Right ventricle myocardium superior (tissue), 1 donor: ENCODE data around the gene SCGN. TPM values are rescaled to one million over a fixed set of nuclear protein-coding genes. Genes with fewer than 3 reads are reported as not detected.

ENCODE experiments used
- ATAC-seq: fragments of 200-7000 bp; cut with Tn5 transposase; one replicate; pipeline ENCODE4 v1.9.1; 2020; ENCODE audit warnings: mild to moderate bottlenecking; ENCODE audit not compliant: poor library complexity
- DNase-seq: peaks from one replicate; pipeline ENCODE4 v3.0.0-alpha.2; 2020
- intact Hi-C: fragments of 100-400 bp; cut with DNase I; formaldehyde crosslinking; loops from one replicate; pipeline ENCODE4 v1.11.2; 2022
- long read RNA-seq: library from polyadenylated mRNA; unstranded; transcript quantifications from one replicate; pipeline ENCODE4 v2.0.0, GENCODE V29; 2021
- total RNA-seq: library from RNA; stranded (reverse); fragmentation: NEBNext Ultra II Directional; extraction: Animal tissue kit (Norgen Biotek cat#: 25700); gene quantifications from one replicate; pipeline ENCODE4 v1.2.1, GENCODE V29; 2021
- donor health status: DM: no; HTN: yes; CAD: no; lungs with severe emphysema.

The SCGN gene
- 1.2 TPM for total RNA-seq
- long read RNA-seq, partial matches to known transcripts, result 0 of 1 reads
- long read RNA-seq, other reads (novel, unspliced or antisense), result 0 of 1 reads

- DNase-seq (peak; percentile 72), ATAC-seq (peak; percentile 81)
- intact Hi-C loops, result no loop called here
Observed at GRCh38 chr6:25652007-25652515, at the start of gene SCGN. Gene SCGN, plus strand, starts transcription at chr6:25652215. Its CDS starts 189 bp downstream, at chr6:25652404.

GRCh38 chr6:25602674-25602982 is 49.4 kb upstream of the SCGN start:
- ATAC-seq (no peak), DNase-seq (no peak)
- intact Hi-C loops, result no loop called here

- no peak for DNase-seq
- no peak for ATAC-seq
- intact Hi-C loops, result no loop called here
Observed at GRCh38 chr6:25603251-25603650, 48.8 kb upstream of the SCGN start.

- intact Hi-C loops, result no loop called here
- DNase-seq, result no peak
- ATAC-seq, result no peak
Observed at GRCh38 chr6:25606151-25606550, 45.9 kb upstream of the SCGN start.

- ATAC-seq, result no peak
- DNase-seq, result no peak
- intact Hi-C loops, result no loop called here
Observed at GRCh38 chr6:25608558-25609174, 43.3 kb upstream of the SCGN start.

GRCh38 chr6:25612666-25613065 is 39.3 kb upstream of the SCGN start:
- intact Hi-C loops, result no loop called here
- ATAC-seq (no peak), DNase-seq (no peak)

- ATAC-seq, result no peak
- no peak for DNase-seq
- intact Hi-C loops, result no loop called here
Observed at GRCh38 chr6:25613415-25613814, 38.6 kb upstream of the SCGN start.

- intact Hi-C loops, result no loop called here
- DNase-seq, result no peak
- no peak for ATAC-seq
Observed at GRCh38 chr6:25614052-25614451, 38.0 kb upstream of the SCGN start.

GRCh38 chr6:25615471-25615870 is 36.5 kb upstream of the SCGN start:
- DNase-seq (no peak), ATAC-seq (no peak)
- intact Hi-C loops, result no loop called here

GRCh38 chr6:25617997-25618396 is 34.0 kb upstream of the SCGN start:
- ATAC-seq (no peak), DNase-seq (no peak)
- intact Hi-C loops, result no loop called here

- no peak for ATAC-seq
- intact Hi-C loops, result no loop called here
Observed at GRCh38 chr6:25619217-25619616, 32.8 kb upstream of the SCGN start.

GRCh38 chr6:25620391-25620790 is 31.6 kb upstream of the SCGN start:
- ATAC-seq, result no peak
- intact Hi-C loops, result no loop called here
- DNase-seq, result no peak

More at GRCh38 chr6:25619217-25619616, 32.8 kb upstream of the SCGN start:
- no peak for DNase-seq

- DNase-seq, result no peak
- ATAC-seq, result no peak
- intact Hi-C loops, result no loop called here
Observed at GRCh38 chr6:25623065-25623464, 28.9 kb upstream of the SCGN start.

- intact Hi-C loops, result no loop called here
- DNase-seq (no peak), ATAC-seq (no peak)
Observed at GRCh38 chr6:25623879-25624278, 28.1 kb upstream of the SCGN start.

- intact Hi-C loops, result no loop called here
- DNase-seq, result no peak
- no peak for ATAC-seq
Observed at GRCh38 chr6:25627001-25627400, 25.0 kb upstream of the SCGN start.

- DNase-seq (no peak), ATAC-seq (no peak)
- intact Hi-C loops, result no loop called here
Observed at GRCh38 chr6:25628471-25629197, 23.4 kb upstream of the SCGN start.

GRCh38 chr6:25629198-25629576 is 22.8 kb upstream of the SCGN start:
- DNase-seq, result no peak
- ATAC-seq, result no peak
- intact Hi-C loops, result no loop called here

GRCh38 chr6:25630508-25631278 is 21.3 kb upstream of the SCGN start:
- DNase-seq (no peak), ATAC-seq (no peak)
- intact Hi-C loops, result no loop called here

- intact Hi-C loops, result no loop called here
- no peak for DNase-seq
Observed at GRCh38 chr6:25635886-25636317, 16.1 kb upstream of the SCGN start.

GRCh38 chr6:25637211-25637610 is 14.8 kb upstream of the SCGN start:
- ATAC-seq, result no peak
- no peak for DNase-seq
- intact Hi-C loops, result no loop called here

More at GRCh38 chr6:25635886-25636317, 16.1 kb upstream of the SCGN start:
- no peak for ATAC-seq
